GM19043 (cell line): ENCODE data around the gene STON2.

ENCODE experiments used
- ATAC-seq: cut with Tn5 transposase; IDR thresholded peaks from one replicate; pipeline ENCODE4 v1.9.1; 2021; ENCODE audit warnings: low read depth; ENCODE audit not compliant: unreplicated experiment

The STON2 gene

DNA sequence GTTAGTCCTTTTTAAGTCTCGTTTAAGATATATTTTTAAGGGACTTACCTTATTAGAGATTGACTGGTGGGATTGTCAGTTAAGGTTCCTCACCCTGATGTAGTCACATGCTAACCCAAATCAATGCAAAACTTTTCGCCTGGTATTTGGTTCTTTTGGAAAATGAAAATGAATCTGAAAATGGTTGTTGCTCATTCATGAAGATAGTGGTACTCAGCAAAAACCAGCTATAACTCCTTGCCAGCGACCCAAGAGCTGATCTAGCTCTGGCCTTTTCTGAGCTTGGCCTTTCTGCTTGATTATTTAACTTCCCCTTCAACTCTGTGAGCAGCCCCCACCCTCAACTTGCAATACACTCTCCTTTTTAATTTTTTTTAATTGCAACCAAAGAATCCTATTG is 94.4 kb downstream of the STON2 start:
- no peak for ATAC-seq

GRCh38 chr14:81305065-81305464 is 95.1 kb downstream of the STON2 start:
- no peak for ATAC-seq

DNA sequence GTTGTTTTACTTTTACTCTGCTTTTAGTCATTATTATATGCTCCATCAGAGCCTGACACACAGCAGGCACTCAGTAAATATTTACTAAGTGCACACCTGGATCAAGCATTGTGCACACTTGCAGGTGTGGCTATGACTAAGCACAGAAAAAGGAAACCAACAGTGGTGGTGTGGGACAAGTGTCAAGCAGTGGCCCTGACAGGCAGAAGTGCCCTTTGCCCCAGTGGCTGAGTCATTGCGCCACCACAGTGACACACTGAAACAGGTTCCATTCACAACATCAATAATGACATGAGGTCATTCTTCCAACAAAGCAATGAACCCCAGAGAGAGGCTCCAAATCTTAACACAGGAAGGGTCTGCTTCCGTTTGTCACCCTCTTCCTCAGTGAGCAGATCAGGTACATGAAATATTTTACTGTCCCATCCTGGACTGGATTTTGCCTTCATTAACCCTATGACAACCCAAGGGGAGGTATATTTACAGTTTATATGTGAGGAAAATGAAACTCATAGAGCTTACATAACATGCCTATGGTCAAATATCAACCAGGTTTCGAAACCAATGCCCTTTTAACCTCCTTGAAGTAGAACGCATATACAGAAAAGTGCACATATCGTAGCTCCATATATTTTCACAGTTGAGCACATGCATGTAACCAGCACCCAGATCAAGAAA is 96.7 kb downstream of the STON2 start:
- peak; percentile 91 for ATAC-seq

DNA sequence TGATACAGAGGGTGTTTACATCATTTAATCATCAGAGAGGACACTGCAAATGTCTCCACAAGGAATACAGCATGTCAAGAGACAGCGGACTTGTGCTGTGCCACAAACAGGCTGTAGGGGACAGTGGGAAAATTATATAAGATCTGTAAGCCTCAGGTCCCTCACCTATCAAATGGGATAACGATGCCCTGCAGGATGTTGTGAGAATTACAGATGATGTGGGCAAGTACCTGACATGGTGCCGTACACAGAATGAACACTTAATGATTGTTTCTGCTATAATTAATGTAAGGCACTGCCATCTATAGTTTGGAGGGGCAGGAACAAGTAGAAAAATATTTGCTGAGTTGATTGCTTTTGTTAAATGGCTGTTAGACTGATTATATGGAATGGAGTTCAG is 97.5 kb downstream of the STON2 start:
- no peak for ATAC-seq

DNA sequence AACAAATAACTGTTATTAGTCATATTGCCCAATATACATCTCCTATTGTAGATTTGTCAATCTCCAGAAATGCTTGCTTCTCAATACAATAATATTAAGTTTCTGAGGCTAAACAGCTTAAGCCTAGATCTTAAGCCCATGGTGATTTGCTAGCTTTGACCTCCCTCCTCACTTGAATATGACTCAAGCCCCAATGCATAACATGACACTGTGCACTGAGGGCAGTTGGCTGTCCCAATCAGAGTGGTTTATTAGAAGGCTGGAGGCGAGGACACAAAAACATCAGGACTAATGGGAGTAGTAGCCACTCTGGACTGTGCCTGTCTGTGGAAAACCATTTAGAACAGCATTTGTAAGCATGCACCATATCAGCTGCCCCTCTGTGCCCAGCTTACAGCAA is 98.3 kb downstream of the STON2 start:
- ATAC-seq = no peak

GRCh38 chr14:81301371-81301770 is 98.8 kb downstream of the STON2 start:
- no peak for ATAC-seq

DNA sequence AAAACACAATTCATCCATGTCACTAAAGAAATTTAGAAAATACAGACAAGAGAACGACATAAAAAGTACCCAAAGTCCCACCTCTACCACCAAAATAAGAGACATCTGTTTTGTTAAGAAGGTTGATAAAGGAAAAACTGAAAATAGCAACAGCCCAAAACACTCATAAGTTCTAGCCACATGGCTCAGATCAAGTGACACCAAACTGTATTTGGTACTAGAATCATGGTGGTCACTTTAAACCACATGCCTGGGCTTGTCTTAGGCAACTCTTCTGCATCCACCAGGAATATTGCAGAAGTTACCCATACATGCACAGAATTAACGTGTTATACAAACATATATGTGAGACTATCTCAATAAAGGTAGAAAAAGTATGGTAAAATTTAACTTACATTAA is 101.2 kb downstream of the STON2 start:
- no peak for ATAC-seq

DNA sequence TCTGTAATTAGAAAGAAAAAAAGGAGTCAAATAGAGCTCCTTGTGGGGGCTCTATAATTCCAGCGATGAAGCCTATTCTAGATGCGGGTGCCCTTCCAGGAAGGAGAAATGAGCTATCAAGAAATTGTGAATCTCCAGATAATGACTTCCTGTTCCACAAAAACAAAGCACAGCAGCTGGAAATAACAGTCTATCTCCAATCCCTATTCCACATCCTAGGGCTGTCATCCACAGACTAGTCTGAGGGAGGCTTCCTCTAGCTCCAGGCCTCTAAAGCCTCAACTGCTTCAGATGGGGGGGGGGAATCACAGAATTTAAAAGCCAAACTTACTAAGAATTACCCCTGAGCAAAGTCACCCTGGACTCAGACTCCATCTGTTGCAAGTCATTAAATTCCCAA is 102.0 kb downstream of the STON2 start:
- ATAC-seq = no peak

DNA sequence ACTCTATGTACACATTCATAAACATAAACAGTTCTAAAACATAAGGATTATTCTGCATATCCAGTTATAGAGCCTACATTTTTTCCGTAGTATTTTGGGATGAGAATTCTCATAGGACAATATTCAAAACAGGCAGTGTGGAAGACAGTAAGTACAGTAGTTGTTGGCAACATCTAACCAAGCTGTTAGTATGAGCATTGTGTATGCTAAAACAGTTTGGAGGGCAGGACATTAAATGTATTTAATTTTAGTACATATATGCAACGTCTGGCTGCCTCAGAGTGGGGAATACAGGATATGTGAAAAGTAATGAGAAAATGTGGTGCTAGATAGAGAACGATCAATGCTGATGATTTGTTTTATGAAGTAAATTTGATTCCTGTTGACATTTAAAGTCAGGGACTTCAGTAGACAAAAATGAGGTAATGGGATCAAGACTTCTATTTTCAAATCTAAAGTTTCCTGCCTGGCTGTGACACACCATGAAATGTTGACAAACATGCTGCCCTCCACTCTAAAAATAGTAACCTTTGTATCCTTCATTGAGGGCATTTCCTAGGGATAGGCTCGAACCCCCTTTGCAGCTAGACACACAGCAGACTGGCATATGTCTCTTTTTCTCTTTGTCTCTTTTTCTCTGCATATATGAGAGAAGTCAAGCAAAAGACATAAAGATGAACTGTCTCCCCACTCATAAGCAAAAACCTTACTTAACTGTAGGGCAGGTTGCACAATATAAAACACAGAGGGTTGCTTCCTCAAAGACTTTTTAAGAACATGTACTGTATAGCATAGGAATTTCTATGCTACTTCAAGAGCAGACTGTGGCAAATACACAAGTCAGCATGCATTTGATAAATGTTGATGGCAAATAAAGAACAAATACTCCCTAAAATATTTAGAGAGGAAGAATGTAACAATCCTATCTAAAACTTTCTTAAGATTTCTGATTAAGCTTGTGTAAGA is 103.9 kb downstream of the STON2 start:
- ATAC-seq = no peak

GRCh38 chr14:81289516-81289915 is 110.6 kb downstream of the STON2 start:
- no peak for ATAC-seq

GRCh38 chr14:81286574-81287370 is 113.4 kb downstream of the STON2 start:
- no peak for ATAC-seq

- ATAC-seq = no peak
Measured at GRCh38 chr14:81285245-81285644, 114.9 kb downstream of the STON2 start.

DNA sequence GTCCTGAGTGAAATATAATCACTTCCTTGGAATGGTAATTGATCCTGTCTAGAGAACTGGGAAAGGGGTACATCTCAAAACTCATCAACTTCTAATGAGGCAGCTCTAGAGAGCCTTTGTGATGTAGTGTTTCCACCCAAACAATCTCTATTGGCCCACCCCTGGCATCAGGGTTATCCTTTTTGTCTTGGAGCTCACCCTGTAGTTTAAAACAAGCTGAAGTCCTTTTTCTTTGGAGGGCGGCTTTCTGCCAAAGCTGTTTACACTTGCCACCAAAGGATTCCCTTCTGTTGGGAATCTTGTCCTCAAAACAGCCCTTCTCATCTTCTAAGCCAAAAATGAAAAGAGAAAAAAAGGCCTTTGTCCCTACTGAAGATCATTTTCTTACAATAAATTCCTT is 118.8 kb downstream of the STON2 start:
- ATAC-seq = no peak

GRCh38 chr14:81280136-81280791 is 119.9 kb downstream of the STON2 start:
- no peak for ATAC-seq

DNA sequence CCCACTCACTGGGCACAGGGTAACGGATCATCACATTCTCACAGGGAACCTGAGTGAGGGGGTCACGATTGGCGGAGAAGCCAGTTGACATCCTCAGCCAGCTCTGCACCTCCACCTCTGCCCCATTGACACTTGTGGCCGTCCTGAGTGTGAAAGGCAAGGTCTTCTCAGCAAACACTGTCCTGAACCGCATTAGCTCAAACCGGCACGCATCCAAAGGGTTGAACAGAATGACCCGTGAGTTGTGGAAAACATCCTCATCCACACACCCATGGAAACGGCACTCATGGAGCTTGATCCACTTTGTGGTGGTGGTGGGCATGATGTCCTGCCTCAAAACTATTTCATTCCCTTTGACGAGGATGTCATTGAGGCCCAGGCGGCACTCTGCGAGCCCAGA is 123.0 kb downstream of the STON2 start:
- no peak for ATAC-seq

DNA sequence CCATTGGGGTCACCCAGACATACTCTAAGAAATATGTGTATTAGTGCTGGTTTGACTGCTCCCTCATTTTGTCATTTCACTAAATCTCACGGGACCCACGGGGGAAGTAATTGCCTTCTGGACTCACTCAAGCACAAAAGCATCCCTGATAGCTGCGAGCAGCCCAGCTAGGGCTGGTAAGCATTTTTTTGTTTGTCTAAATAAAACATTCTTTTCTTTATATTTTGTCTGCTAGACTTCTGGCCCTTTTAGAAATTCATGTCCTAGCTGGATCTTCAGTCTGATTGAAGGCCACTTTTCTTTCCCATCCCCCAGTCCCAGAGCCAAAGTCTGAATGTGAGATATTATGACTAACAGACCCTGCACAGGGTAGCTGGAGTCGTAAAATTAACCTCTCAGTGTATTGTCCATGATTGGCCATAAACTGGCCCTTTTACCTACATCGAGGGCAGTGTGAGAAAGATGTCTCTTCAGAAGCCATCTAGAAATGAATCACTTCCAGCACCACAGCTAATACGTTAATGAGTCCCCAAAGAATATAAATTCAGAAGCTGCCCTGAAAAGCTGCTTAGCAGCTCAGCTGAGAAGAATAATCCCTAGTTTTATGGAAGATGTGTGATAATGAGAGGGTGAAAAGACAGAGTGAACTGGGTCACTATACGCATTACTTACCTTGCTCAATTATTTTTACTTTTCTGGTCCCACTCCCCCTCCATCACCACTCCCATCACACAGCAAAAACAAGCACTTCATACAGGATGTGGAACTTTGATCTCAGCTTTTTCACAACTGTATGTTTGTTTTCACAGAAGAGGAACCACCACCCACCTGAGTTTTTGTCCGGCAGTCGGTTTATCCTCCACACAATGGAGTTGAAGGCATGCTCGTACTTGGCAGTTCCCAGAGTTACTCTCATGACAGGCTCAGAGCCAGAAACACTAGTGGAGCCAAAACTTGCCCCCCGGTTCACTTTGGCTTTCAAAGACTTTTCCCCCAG is 123.8 kb downstream of the STON2 start:
- peak; percentile 54 for ATAC-seq

DNA sequence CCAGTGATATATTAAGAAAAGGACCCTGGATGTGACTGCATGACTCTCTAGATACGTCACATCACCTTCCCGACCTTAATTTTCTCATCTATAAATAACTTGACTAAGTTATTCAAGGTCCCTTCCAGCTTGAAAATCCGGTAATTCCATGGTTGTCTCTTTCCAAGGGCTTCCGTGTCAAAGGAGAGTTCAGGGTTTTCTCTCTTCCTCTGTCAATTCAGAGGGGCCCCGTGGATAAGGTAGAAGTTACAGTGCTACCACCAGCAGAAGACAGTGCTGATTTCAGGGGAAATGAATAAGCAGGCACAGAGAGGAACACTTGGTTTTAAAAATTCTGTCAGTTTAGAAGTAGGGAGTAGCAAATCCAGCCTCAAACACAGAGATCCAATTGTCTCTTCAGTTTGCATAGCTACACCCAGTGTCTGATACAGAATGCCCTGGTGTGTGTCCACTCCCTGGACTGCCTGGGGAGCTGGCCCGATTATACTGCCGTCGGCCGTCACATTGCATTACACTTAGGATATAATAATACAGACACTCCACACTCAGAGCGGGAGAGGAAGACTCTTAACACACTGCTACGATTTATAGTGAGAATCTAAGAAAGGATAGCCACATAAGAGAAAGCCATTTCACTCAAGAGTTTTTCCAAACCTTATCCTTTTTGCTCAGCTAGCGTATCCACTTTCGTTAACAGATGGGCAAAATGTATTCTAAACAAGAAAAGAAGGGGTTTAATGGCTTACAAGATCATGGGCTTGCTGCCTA is 124.6 kb downstream of the STON2 start:
- ATAC-seq = no peak

GRCh38 chr14:81273961-81274575 is 126.1 kb downstream of the STON2 start:
- no peak for ATAC-seq
